ENCODE measurements around the gene EIF3L.
A peak's percentile ranks its signal among the peaks of the same experiment; 100 is the strongest.

Gene EIF3L

DNA sequence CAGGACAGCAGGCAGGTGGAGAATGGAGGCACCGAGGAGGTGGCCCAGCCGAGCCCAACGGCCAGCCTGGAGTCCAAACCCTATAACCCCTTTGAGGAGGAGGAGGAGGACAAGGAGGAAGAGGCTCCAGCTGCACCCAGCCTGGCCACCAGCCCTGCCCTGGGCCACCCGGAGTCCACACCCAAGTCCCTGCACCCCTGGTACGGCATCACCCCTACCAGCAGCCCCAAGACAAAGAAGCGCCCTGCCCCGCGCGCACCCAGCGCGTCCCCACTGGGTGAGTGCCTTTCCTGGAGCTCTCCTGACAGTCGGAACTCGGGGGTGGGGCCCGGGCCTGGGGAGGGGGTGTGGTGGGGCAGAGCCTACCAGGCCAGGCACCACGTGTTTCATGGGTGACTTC lies 76.5 kb downstream of the EIF3L start:
- Histone ChIP-seq H3K18ac (ENCODE audit: low read depth in 1 of 2, low read length in 2 of 2) (no peak overlapping the region), H3K36me3 (ENCODE audit: control insufficient read depth in 1 of 2, insufficient read depth in 2 of 2, low read depth in 1 of 2, low read length in 2 of 2) (peaks cover 78 to 90% of the 10 kb centered on the region in 2 experiments), H2BK120ac (ENCODE audit: low read depth, low read length) (no peak overlapping the region), H3K4ac (ENCODE audit: low read depth in 1 of 2, low read length in 2 of 2) (no peak overlapping the region), H3K14ac (ENCODE audit: low read length in 2 of 2) (no peak overlapping the region), H3K27ac (ENCODE audit: low read length, poor library complexity, severe bottlenecking) (no peak overlapping the region), H3K79me1 (replicated peaks; ENCODE audit: low read length, poor library complexity, severe bottlenecking) (peaks cover 46% of the 10 kb centered on the region), H3K9me3 (ENCODE audit: control insufficient read depth, low read length) (no peaks in the 10 kb centered on the region), H3K4me1 (ENCODE audit: control insufficient read depth, insufficient read depth, low read depth, low read length) (peaks cover 11% of the 10 kb centered on the region), H4K8ac (ENCODE audit: low read length) (no peak overlapping the region), H4K91ac (ENCODE audit: low read length) (no peak overlapping the region), H3K4me3 (ENCODE audit: insufficient read depth in 1 of 2, low read depth in 1 of 2, low read length in 2 of 2) (no peak overlapping the region), H3K27me3 (ENCODE audit: control insufficient read depth in 1 of 2, insufficient read depth in 1 of 2, low read length in 2 of 2) (no peaks in the 10 kb centered on the region), H2BK5ac (ENCODE audit: low read depth, low read length, poor library complexity, severe bottlenecking) (no peak overlapping the region), H3K4me2 (ENCODE audit: low read length, poor library complexity, severe bottlenecking) (no peak overlapping the region), H2AK5ac (ENCODE audit: low read length, severe bottlenecking) (no peak overlapping the region), H2AFZ (ENCODE audit: low read depth, low read length) (no peak overlapping the region), H2BK12ac (ENCODE audit: low read length in 2 of 2) (no peak overlapping the region), H3K23ac (ENCODE audit: low read length in 2 of 2) (no peak overlapping the region), H3K9ac (ENCODE audit: low read length) (no peak overlapping the region), H2BK15ac (ENCODE audit: low read depth, poor library complexity, severe bottlenecking) (no peak overlapping the region)
- 95% methylated on average over 13 of the region's 15 CpGs for WGBS
- no peak for DNase-seq

DNA sequence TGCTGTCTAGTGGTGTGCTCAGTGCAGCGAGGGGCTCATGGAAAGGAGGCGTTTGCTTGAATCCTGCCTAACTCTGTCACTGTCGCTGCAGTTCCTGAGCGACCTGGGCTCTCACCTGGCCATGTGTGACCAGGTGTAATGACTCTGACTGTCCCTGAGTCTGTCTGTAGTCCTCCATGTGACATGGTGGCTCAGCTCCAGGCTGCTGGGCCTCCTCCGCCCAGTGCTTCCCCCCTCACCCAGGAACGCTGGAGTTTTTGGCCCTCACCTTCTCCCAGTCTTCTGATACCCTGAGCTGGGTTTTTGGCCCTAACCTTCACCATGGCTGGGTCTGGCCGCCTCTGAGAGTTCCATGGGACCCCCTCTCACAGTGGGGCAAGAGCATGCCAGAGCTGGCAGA lies 77.1 kb downstream of the EIF3L start:
- Histone ChIP-seq H3K14ac (ENCODE audit: low read length in 2 of 2) (no peak overlapping the region), H2BK12ac (ENCODE audit: low read length in 2 of 2) (no peak overlapping the region), H2BK5ac (ENCODE audit: low read depth, low read length, poor library complexity, severe bottlenecking) (no peak overlapping the region), H3K36me3 (ENCODE audit: control insufficient read depth in 1 of 2, insufficient read depth in 2 of 2, low read depth in 1 of 2, low read length in 2 of 2) (peaks cover 72 to 89% of the 10 kb centered on the region in 2 experiments), H3K4ac (ENCODE audit: low read depth in 1 of 2, low read length in 2 of 2) (no peak overlapping the region), H2BK15ac (ENCODE audit: low read depth, poor library complexity, severe bottlenecking) (no peak overlapping the region), H2AFZ (ENCODE audit: low read depth, low read length) (no peak overlapping the region), H3K79me1 (replicated peaks; ENCODE audit: low read length, poor library complexity, severe bottlenecking) (peaks cover 46% of the 10 kb centered on the region), H3K18ac (ENCODE audit: low read depth in 1 of 2, low read length in 2 of 2) (no peak overlapping the region), H3K4me3 (ENCODE audit: insufficient read depth in 1 of 2, low read depth in 1 of 2, low read length in 2 of 2) (no peak overlapping the region), H2AK5ac (ENCODE audit: low read length, severe bottlenecking) (no peak overlapping the region), H3K27me3 (ENCODE audit: control insufficient read depth in 1 of 2, insufficient read depth in 1 of 2, low read length in 2 of 2) (no peaks in the 10 kb centered on the region), H3K23ac (ENCODE audit: low read length in 2 of 2) (no peak overlapping the region), H4K8ac (ENCODE audit: low read length) (peak overlapping the region; percentile 19), H3K9ac (ENCODE audit: low read length) (no peak overlapping the region), H3K4me1 (ENCODE audit: control insufficient read depth, insufficient read depth, low read depth, low read length) (peaks cover 13% of the 10 kb centered on the region), H4K91ac (ENCODE audit: low read length) (no peak overlapping the region), H3K27ac (ENCODE audit: low read length, poor library complexity, severe bottlenecking) (no peak overlapping the region), H2BK120ac (ENCODE audit: low read depth, low read length) (no peak overlapping the region), H3K9me3 (ENCODE audit: control insufficient read depth, low read length) (no peaks in the 10 kb centered on the region), H3K4me2 (ENCODE audit: low read length, poor library complexity, severe bottlenecking) (no peak overlapping the region)
- 98% methylated on average over 7 of the region's 7 CpGs for WGBS
- no peak for DNase-seq

DNA sequence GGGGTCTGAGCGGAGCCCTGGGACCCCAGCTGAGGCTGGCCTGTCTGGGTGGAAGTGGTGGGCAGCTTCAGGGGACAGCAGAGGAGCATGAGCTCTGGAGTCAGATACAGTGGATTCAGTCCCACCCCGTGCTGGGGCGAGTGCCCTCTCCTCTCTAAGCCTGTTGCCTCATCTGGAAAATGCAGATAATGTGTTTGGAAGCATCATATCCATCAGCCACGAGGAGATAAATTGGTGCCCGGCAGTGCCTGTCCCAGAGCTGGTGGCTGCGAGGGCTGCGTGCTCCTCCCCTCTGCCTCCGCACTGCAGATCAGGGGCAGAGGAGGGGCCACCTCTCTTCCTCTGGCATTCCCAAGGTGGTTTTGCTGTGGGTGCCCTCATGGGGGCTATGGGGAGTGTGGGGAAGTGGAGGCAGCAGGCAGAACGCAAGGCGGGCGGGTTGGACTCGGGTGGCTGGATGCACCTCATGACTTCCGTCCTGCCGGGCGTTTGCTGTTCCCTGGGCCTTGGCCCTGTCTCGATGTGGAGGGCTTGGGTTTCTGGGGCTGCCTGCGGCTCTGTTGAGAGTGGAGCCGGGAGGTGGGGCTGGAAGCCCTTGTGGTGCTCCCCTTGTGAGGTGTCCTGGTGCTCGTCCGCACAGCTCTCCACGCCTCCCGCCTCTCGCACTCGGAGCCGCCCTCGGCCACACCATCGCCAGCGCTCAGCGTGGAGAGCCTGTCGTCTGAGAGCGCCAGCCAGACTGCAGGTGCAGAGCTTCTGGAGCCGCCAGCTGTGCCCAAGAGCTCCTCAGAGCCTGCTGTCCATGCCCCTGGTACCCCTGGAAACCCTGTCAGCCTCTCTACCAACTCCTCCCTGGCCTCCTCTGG lies 77.8 kb downstream of the EIF3L start:
- no peaks in the 10 kb centered on the region for H3K9me3 ChIP-seq (ENCODE audit: control insufficient read depth, low read length)
- H3K14ac ChIP-seq (ENCODE audit: low read length in 2 of 2), result no peak overlapping the region
- no peak overlapping the region for H2BK12ac ChIP-seq (ENCODE audit: low read length in 2 of 2)
- H3K9ac ChIP-seq (ENCODE audit: low read length), result no peak overlapping the region
- no peaks in the 10 kb centered on the region for H3K27me3 ChIP-seq (ENCODE audit: control insufficient read depth in 1 of 2, insufficient read depth in 1 of 2, low read length in 2 of 2)
- no peak overlapping the region for H2AFZ ChIP-seq (ENCODE audit: low read depth, low read length)
- no peak overlapping the region for H4K8ac ChIP-seq (ENCODE audit: low read length)
- H3K27ac ChIP-seq (ENCODE audit: low read length, poor library complexity, severe bottlenecking), result no peak overlapping the region
- no peak overlapping the region for H2AK5ac ChIP-seq (ENCODE audit: low read length, severe bottlenecking)
- no peak overlapping the region for H2BK5ac ChIP-seq (ENCODE audit: low read depth, low read length, poor library complexity, severe bottlenecking)
- no peak for DNase-seq
- H3K23ac ChIP-seq (ENCODE audit: low read length in 2 of 2), result no peak overlapping the region
- peaks cover 42% of the 10 kb centered on the region for H3K79me1 ChIP-seq (replicated peaks; ENCODE audit: low read length, poor library complexity, severe bottlenecking)
- H3K36me3 ChIP-seq (ENCODE audit: control insufficient read depth in 1 of 2, insufficient read depth in 2 of 2, low read depth in 1 of 2, low read length in 2 of 2), result peaks cover 72 to 89% of the 10 kb centered on the region in 2 experiments
- no peak overlapping the region for H3K4ac ChIP-seq (ENCODE audit: low read depth in 1 of 2, low read length in 2 of 2)
- no peak overlapping the region for H2BK120ac ChIP-seq (ENCODE audit: low read depth, low read length)
- no peak overlapping the region for H4K91ac ChIP-seq (ENCODE audit: low read length)
- no peak overlapping the region for H3K18ac ChIP-seq (ENCODE audit: low read depth in 1 of 2, low read length in 2 of 2)
- peaks cover 13% of the 10 kb centered on the region for H3K4me1 ChIP-seq (ENCODE audit: control insufficient read depth, insufficient read depth, low read depth, low read length)
- H2BK15ac ChIP-seq (ENCODE audit: low read depth, poor library complexity, severe bottlenecking), result no peak overlapping the region
- H3K4me2 ChIP-seq (ENCODE audit: low read length, poor library complexity, severe bottlenecking), result no peak overlapping the region
- WGBS, result 97% methylated on average over 31 of the region's 32 CpGs
- H3K4me3 ChIP-seq (ENCODE audit: insufficient read depth in 1 of 2, low read depth in 1 of 2, low read length in 2 of 2), result no peak overlapping the region

DNA sequence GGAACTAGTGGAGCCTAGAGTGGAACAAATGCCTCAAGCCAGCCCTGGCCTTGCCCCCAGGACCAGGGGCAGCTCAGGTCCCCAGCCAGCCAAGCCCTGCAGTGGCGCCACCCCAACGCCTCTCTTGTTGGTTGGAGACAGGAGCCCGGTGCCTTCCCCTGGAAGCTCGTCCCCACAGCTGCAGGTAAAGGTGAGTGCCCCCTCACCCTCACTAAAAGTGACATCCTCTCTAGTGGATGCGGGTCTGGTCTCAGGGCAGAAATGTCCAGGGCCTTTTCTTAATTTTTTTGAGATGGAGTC lies 78.4 kb downstream of the EIF3L start:
- 100% methylated on average over 5 of the region's 5 CpGs for WGBS
- H2BK5ac ChIP-seq (ENCODE audit: low read depth, low read length, poor library complexity, severe bottlenecking), result no peak overlapping the region
- no peak overlapping the region for H4K8ac ChIP-seq (ENCODE audit: low read length)
- no peak overlapping the region for H3K18ac ChIP-seq (ENCODE audit: low read depth in 1 of 2, low read length in 2 of 2)
- H3K4me1 ChIP-seq (ENCODE audit: control insufficient read depth, insufficient read depth, low read depth, low read length), result peaks cover 13% of the 10 kb centered on the region
- no peak overlapping the region for H2BK12ac ChIP-seq (ENCODE audit: low read length in 2 of 2)
- no peak overlapping the region for H2AFZ ChIP-seq (ENCODE audit: low read depth, low read length)
- peaks cover 77 to 91% of the 10 kb centered on the region in 2 experiments for H3K36me3 ChIP-seq (ENCODE audit: control insufficient read depth in 1 of 2, insufficient read depth in 2 of 2, low read depth in 1 of 2, low read length in 2 of 2)
- H2BK15ac ChIP-seq (ENCODE audit: low read depth, poor library complexity, severe bottlenecking), result no peak overlapping the region
- no peak overlapping the region for H3K23ac ChIP-seq (ENCODE audit: low read length in 2 of 2)
- H2BK120ac ChIP-seq (ENCODE audit: low read depth, low read length), result no peak overlapping the region
- H3K27ac ChIP-seq (ENCODE audit: low read length, poor library complexity, severe bottlenecking), result no peak overlapping the region
- H4K91ac ChIP-seq (ENCODE audit: low read length), result no peak overlapping the region
- H3K4me2 ChIP-seq (ENCODE audit: low read length, poor library complexity, severe bottlenecking), result no peak overlapping the region
- no peak overlapping the region for H3K4me3 ChIP-seq (ENCODE audit: insufficient read depth in 1 of 2, low read depth in 1 of 2, low read length in 2 of 2)
- no peak overlapping the region for H3K14ac ChIP-seq (ENCODE audit: low read length in 2 of 2)
- no peak for DNase-seq
- H3K9me3 ChIP-seq (ENCODE audit: control insufficient read depth, low read length), result no peaks in the 10 kb centered on the region
- H3K79me1 ChIP-seq (replicated peaks; ENCODE audit: low read length, poor library complexity, severe bottlenecking), result peaks cover 46% of the 10 kb centered on the region
- no peaks in the 10 kb centered on the region for H3K27me3 ChIP-seq (ENCODE audit: control insufficient read depth in 1 of 2, insufficient read depth in 1 of 2, low read length in 2 of 2)
- no peak overlapping the region for H3K9ac ChIP-seq (ENCODE audit: low read length)
- H2AK5ac ChIP-seq (ENCODE audit: low read length, severe bottlenecking), result no peak overlapping the region
- no peak overlapping the region for H3K4ac ChIP-seq (ENCODE audit: low read depth in 1 of 2, low read length in 2 of 2)
